Measurements from ENCODE around the gene AGK.

- TF ChIP-seq EZH2 (IDR thresholded peaks at IDR 0.05) (no peak), POLR2AphosphoS5 (IDR thresholded peaks at IDR 0.05; ENCODE audit: borderline replicate concordance, low read depth, low read length) (no peak)
Observed at GRCh38 chr7:141704112-141704511, 152.9 kb downstream of the AGK start.

Data from SK-N-MC (cell line).